ENCODE data around the gene NAPA.

Gene NAPA

DNA sequence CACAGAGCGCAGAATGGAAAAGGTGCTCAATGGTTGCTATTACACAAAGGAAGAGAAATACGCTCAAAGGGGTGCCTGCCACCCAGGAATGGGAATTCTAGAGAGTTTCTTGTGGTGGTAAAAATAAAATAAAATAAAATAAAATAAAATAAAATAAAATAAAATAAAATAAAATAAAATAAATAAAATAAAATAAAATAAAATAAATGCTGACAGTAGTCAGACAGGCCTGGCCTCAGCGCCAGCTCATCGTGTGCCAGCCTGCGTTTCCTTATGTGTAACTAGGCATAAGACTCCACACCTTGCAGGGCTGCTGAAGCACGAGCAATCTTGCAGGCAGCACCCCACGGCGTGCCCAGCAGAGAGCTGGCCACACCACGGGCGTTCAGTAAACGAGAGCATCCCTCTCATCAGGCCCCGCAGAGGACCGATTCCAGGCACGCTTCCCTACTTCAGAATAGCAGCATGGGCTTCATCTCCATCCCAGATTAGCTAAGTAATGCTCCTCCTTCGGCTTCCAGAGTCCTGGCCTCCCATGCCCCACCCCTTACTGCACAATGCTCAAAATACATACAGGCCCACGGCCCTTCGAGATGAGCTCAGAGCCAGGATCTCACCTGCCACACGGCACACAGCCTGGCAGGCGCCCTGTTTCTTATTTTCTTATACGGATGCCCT is 5.6 kb downstream of the NAPA start:
- peak overlapping the region; percentile 95 for H3K4me2 ChIP-seq (ENCODE audit: low read length)
- peaks cover 27% of the 10 kb centered on the region for H3K36me3 ChIP-seq (ENCODE audit: insufficient read depth, low read length)
- H3K27me3 ChIP-seq (ENCODE audit: control insufficient read depth, insufficient read depth, low read length): no peaks in the 10 kb centered on the region
- peaks cover 70% of the 10 kb centered on the region for H3K4me1 ChIP-seq (ENCODE audit: control insufficient read depth, insufficient read depth, low read length)
- H3K4me3 ChIP-seq (ENCODE audit: low read length): peak overlapping the region; percentile 58
- peak overlapping the region; percentile 59 for H3K9ac ChIP-seq (ENCODE audit: low read depth, low read length)
- H3K9me3 ChIP-seq (replicated peaks; ENCODE audit: low read length): no peaks in the 10 kb centered on the region

DNA sequence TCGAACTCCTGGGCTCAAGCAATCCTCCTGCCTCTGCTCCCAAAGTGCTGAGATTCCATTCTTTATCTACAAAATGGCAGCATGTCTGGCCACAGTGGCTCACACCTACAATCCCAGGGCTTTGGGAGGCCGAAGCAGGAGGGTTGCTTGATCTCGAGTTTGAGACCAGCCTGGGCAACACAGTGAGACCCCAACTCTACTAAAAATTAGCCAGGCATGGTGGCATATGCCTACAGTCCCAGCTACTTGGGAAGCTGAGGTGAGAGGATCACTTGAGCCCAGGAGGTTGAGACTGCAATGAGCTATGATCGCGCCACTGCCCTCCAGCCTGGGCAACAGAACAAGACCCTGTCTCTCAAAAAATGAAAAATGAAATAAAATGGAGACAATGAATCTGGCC is 6.1 kb downstream of the NAPA start:
- Histone ChIP-seq H3K4me1 (ENCODE audit: control insufficient read depth, insufficient read depth, low read length) (peaks cover 70% of the 10 kb centered on the region), H3K4me2 (ENCODE audit: low read length) (no peak overlapping the region)

DNA sequence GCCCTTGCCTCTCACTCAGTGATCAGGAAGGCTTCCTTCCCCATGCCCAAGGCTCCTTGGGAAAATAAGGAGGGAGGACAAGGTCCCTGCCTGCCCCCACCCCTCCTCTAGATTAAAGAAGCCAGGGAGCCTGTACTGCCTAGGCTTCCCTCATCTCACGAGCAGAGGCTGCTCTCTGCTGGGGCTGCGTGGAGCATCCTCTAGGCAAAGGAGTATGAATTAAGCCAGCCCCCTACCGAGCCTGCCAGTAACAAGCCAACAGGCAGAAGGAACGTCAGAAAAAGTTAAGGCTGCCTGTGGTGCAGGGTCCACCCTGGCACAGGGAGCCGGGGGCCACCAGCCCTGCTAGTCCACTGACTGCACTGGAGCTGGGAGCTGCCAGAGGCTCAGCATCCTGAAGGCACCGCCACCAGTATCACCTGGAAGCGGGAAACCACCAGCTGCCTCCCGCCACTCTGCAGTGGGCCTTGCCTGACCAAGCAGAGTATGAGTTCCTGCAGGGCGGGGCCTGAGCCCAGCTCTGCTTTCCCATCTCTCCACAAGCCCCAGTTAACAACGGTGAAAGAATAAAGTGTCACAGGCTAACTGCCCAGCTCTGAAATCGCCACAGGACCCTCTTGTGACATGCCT is 6.8 kb downstream of the NAPA start:
- no peak overlapping the region for H3K9ac ChIP-seq (ENCODE audit: low read depth, low read length)

More for the DNA sequence above, 6.1 kb downstream of the NAPA start:
- Histone ChIP-seq H3K4me3 (ENCODE audit: low read length) (no peak overlapping the region), H3K9me3 (replicated peaks; ENCODE audit: low read length) (no peaks in the 10 kb centered on the region), H3K9ac (ENCODE audit: low read depth, low read length) (no peak overlapping the region), H3K27me3 (ENCODE audit: control insufficient read depth, insufficient read depth, low read length) (no peaks in the 10 kb centered on the region), H3K36me3 (ENCODE audit: insufficient read depth, low read length) (peaks cover 33% of the 10 kb centered on the region)

DNA sequence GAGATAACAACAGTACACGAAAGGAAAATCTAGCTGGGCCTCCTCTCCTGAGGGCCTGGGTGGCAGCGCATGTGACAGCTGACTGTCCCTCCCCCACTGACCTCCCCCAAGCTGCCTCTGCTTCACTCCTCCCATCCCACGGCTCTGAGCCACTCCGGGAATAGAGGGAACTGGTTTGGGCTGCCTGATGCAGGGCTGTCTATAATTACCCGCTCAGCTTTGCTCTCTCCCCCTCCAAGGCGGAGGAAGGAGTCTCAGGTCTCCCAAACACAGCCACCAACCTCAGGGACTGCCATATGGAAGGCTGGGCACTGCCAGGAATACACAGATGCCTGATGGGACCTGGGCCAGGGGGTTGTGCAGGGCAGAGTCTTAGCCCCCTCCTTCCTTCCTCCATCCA is 7.9 kb downstream of the NAPA start:
- Histone ChIP-seq H3K9me3 (replicated peaks; ENCODE audit: low read length) (no peaks in the 10 kb centered on the region), H3K4me2 (ENCODE audit: low read length) (peak overlapping the region; percentile 30), H3K27me3 (ENCODE audit: control insufficient read depth, insufficient read depth, low read length) (no peaks in the 10 kb centered on the region), H3K4me3 (ENCODE audit: low read length) (no peak overlapping the region), H3K4me1 (ENCODE audit: control insufficient read depth, insufficient read depth, low read length) (peaks cover 53% of the 10 kb centered on the region), H3K9ac (ENCODE audit: low read depth, low read length) (peak overlapping the region; percentile 48), H3K36me3 (ENCODE audit: insufficient read depth, low read length) (peaks cover 47% of the 10 kb centered on the region)

More for the DNA sequence above, 6.8 kb downstream of the NAPA start:
- no peaks in the 10 kb centered on the region for H3K27me3 ChIP-seq (ENCODE audit: control insufficient read depth, insufficient read depth, low read length)
- H3K9me3 ChIP-seq (replicated peaks; ENCODE audit: low read length): no peaks in the 10 kb centered on the region
- no peak overlapping the region for H3K4me2 ChIP-seq (ENCODE audit: low read length)
- no peak overlapping the region for H3K4me3 ChIP-seq (ENCODE audit: low read length)
- peaks cover 40% of the 10 kb centered on the region for H3K36me3 ChIP-seq (ENCODE audit: insufficient read depth, low read length)
- peaks cover 64% of the 10 kb centered on the region for H3K4me1 ChIP-seq (ENCODE audit: control insufficient read depth, insufficient read depth, low read length)

GRCh38 chr19:47506459-47506858 is 8.4 kb downstream of the NAPA start:
- H3K4me3 ChIP-seq (ENCODE audit: low read length): no peak overlapping the region
- peak overlapping the region; percentile 30 for H3K4me2 ChIP-seq (ENCODE audit: low read length)
- H3K9ac ChIP-seq (ENCODE audit: low read depth, low read length): peak overlapping the region; percentile 42
- H3K36me3 ChIP-seq (ENCODE audit: insufficient read depth, low read length): peaks cover 47% of the 10 kb centered on the region
- no peaks in the 10 kb centered on the region for H3K9me3 ChIP-seq (replicated peaks; ENCODE audit: low read length)
- peaks cover 52% of the 10 kb centered on the region for H3K4me1 ChIP-seq (ENCODE audit: control insufficient read depth, insufficient read depth, low read length)
- no peaks in the 10 kb centered on the region for H3K27me3 ChIP-seq (ENCODE audit: control insufficient read depth, insufficient read depth, low read length)

DNA sequence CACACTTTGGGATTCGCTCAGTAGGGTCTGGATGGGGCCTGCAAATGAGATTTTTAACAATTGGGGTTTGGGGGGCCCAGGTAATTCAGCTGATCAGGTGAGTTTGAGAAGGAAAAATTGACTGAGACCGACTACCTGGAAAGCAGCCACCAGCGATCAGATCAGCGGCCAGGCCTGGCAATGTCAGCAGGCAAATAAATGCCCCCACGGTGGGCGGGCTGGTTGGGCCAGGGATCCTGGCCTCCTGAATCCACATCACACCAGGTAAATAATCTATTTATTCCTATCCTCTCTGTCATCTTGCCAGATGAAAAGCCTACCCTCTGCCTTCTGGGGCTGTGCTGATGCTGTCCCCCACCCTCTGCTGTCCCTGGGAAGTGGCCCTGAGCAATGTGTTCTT is 9.4 kb downstream of the NAPA start:
- peaks cover 55% of the 10 kb centered on the region for H3K36me3 ChIP-seq (ENCODE audit: insufficient read depth, low read length)
- no peak overlapping the region for H3K9ac ChIP-seq (ENCODE audit: low read depth, low read length)
- no peaks in the 10 kb centered on the region for H3K9me3 ChIP-seq (replicated peaks; ENCODE audit: low read length)
- H3K27me3 ChIP-seq (ENCODE audit: control insufficient read depth, insufficient read depth, low read length): no peaks in the 10 kb centered on the region
- H3K4me3 ChIP-seq (ENCODE audit: low read length): no peak overlapping the region
- no peak overlapping the region for H3K4me2 ChIP-seq (ENCODE audit: low read length)
- H3K4me1 ChIP-seq (ENCODE audit: control insufficient read depth, insufficient read depth, low read length): peaks cover 48% of the 10 kb centered on the region

- Histone ChIP-seq H3K27me3 (ENCODE audit: control insufficient read depth, insufficient read depth, low read length) (no peaks in the 10 kb centered on the region), H3K9me3 (replicated peaks; ENCODE audit: low read length) (no peaks in the 10 kb centered on the region), H3K4me3 (ENCODE audit: low read length) (no peak overlapping the region), H3K36me3 (ENCODE audit: insufficient read depth, low read length) (peaks cover 69% of the 10 kb centered on the region), H3K4me2 (ENCODE audit: low read length) (no peak overlapping the region), H3K4me1 (ENCODE audit: control insufficient read depth, insufficient read depth, low read length) (peaks cover 42% of the 10 kb centered on the region), H3K9ac (ENCODE audit: low read depth, low read length) (no peak overlapping the region)
Measured at GRCh38 chr19:47503826-47504150, 11.1 kb downstream of the NAPA start.

GRCh38 chr19:47503130-47503825 is 11.6 kb downstream of the NAPA start:
- no peaks in the 10 kb centered on the region for H3K9me3 ChIP-seq (replicated peaks; ENCODE audit: low read length)
- no peaks in the 10 kb centered on the region for H3K27me3 ChIP-seq (ENCODE audit: control insufficient read depth, insufficient read depth, low read length)
- peaks cover 73% of the 10 kb centered on the region for H3K36me3 ChIP-seq (ENCODE audit: insufficient read depth, low read length)
- no peak overlapping the region for H3K4me3 ChIP-seq (ENCODE audit: low read length)
- H3K4me2 ChIP-seq (ENCODE audit: low read length): no peak overlapping the region
- peaks cover 40% of the 10 kb centered on the region for H3K4me1 ChIP-seq (ENCODE audit: control insufficient read depth, insufficient read depth, low read length)
- no peak overlapping the region for H3K9ac ChIP-seq (ENCODE audit: low read depth, low read length)

DNA sequence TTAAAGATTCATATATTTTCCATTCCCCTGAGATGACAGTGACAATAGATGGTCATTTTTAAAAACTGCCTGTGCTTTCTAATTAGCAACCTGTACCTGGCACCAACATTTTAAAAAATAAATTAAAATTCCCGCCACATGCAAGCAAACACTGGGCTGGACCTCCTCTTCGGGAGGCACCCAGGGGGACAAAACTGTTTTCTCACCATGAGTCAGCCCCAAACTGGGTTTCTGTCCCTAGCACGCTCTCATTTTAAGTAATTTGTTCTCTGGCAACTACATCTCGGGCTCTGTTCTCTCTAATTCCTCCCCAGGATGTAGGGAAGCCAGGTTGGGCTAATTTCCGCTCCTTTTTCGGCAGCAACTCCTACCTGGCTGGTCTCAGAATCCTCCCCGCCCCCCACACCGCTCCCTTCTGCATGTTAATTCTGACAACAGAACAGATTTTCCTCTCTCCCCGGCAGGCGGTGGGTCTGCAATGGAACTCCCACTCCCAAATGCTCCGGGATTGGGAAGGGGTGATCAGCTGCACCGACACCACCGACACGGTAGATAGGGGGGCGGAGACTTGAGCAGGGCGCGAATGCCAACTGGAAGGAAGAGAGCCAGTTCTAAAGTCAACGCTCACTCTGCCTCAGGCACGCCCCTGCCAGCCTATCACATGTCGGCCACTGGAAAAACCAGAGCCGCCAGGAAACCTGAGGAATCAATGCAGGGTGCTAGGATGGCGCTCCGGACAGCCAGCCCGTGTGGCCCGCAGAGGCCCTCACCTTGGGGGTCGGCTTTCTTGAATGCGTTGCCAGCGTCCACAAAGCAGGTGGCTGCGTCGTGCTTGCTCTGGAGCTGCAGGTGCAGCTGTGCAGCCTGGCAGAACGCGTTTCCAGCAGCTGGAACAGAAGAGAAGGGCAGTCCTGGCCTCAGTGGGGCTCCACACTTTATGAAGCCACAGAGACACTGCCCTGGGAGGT is 14.7 kb downstream of the NAPA start:
- no peak overlapping the region for H3K4me2 ChIP-seq (ENCODE audit: low read length)
- H3K27me3 ChIP-seq (ENCODE audit: control insufficient read depth, insufficient read depth, low read length): no peaks in the 10 kb centered on the region
- peaks cover 21% of the 10 kb centered on the region for H3K4me1 ChIP-seq (ENCODE audit: control insufficient read depth, insufficient read depth, low read length)
- H3K9me3 ChIP-seq (replicated peaks; ENCODE audit: low read length): no peaks in the 10 kb centered on the region
- peaks cover 85% of the 10 kb centered on the region for H3K36me3 ChIP-seq (ENCODE audit: insufficient read depth, low read length)
- H3K9ac ChIP-seq (ENCODE audit: low read depth, low read length): no peak overlapping the region
- no peak overlapping the region for H3K4me3 ChIP-seq (ENCODE audit: low read length)

DNA sequence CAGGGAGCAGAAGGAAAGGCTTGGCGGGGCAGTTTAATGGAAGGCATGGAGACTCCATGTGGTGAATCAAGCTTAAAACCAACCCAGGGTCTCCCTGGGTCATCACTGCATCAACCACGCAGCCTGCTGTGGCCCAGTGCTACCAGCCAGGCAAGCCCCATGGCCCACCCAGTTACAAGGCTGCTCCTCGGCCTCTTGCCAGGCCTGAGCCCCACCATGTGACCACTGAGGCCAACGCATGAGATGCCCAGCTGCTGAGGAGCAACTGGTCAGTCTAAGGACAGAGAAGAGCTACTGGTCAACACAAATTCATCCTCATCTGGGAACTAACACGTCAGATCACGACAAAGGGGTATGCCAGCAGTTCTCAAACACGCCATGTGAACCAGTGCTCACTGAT is 15.5 kb downstream of the NAPA start:
- Histone ChIP-seq H3K36me3 (ENCODE audit: insufficient read depth, low read length) (peaks cover 77% of the 10 kb centered on the region), H3K4me3 (ENCODE audit: low read length) (no peak overlapping the region)

GRCh38 chr19:47498561-47498960 is 16.3 kb downstream of the NAPA start:
- Histone ChIP-seq H3K27me3 (ENCODE audit: control insufficient read depth, insufficient read depth, low read length) (no peaks in the 10 kb centered on the region), H3K9ac (ENCODE audit: low read depth, low read length) (no peak overlapping the region), H3K9me3 (replicated peaks; ENCODE audit: low read length) (no peaks in the 10 kb centered on the region), H3K4me3 (ENCODE audit: low read length) (no peak overlapping the region), H3K4me1 (ENCODE audit: control insufficient read depth, insufficient read depth, low read length) (peaks cover 21% of the 10 kb centered on the region), H3K4me2 (ENCODE audit: low read length) (no peak overlapping the region), H3K36me3 (ENCODE audit: insufficient read depth, low read length) (peaks cover 70% of the 10 kb centered on the region)

More for the DNA sequence above, 15.5 kb downstream of the NAPA start:
- no peaks in the 10 kb centered on the region for H3K27me3 ChIP-seq (ENCODE audit: control insufficient read depth, insufficient read depth, low read length)
- peaks cover 21% of the 10 kb centered on the region for H3K4me1 ChIP-seq (ENCODE audit: control insufficient read depth, insufficient read depth, low read length)
- H3K4me2 ChIP-seq (ENCODE audit: low read length): no peak overlapping the region
- H3K9me3 ChIP-seq (replicated peaks; ENCODE audit: low read length): no peaks in the 10 kb centered on the region
- H3K9ac ChIP-seq (ENCODE audit: low read depth, low read length): no peak overlapping the region

All from skeletal muscle satellite cell (primary cell).